NOMO-1 (cell line): Measurements from ENCODE around the gene PAIP2B.

Source experiments
- DNase-seq, 2 experiments: peaks; one replicate each; lab custom pipeline; 2025; ENCODE audit not compliant: unreplicated experiment in 2 of 2; lab: John Stamatoyannopoulos, UW

Gene PAIP2B

GRCh38 chr2:71155846-71156245, 71.1 kb downstream of the PAIP2B start:
- DNase-seq: no peak

- peak; percentile 22 to 28 for DNase-seq
Observed at GRCh38 chr2:71154798-71155197, 72.1 kb downstream of the PAIP2B start.

DNA sequence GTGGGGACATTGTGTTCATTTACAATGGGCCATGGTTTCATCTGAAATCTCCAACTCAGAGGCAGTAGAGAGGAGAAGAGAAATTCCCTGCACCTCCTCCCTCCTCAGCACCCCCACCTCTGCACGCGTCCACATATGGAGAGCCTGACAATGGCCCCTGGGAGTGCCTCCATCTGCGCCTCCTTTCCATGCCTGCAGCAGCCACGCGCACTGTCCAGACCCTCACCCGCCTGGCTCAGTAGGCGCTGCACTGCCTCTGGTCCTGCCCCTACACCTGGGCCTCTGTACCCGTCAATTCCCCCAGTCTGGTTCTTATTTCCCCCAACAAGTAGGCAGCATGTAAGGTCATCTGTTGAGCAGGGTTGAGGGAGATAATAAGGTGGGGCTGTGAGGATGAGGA, 72.6 kb downstream of the PAIP2B start:
- no peak for DNase-seq

GRCh38 chr2:71153585-71154224, 73.2 kb downstream of the PAIP2B start:
- DNase-seq: no peak

DNA sequence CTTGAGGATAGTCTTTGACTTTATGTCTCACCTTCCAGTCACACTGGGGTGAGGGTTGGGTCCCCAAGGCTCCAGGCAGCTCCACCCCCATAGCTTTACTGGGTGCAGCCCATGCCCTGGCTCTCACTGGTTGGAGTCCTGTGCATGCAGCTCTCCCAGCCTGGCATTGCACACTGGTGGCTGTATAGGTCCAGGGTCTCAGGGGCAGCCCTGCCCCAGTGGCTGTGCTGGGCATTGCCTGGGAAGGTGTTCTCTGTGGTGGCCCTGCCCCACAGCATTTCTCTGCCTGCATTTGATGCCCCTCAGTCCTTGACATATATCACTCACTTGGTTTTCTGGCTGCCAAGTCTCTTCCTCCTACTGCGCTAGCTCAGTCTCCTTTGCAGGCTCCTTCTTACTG, 75.3 kb downstream of the PAIP2B start:
- DNase-seq: no peak

DNA sequence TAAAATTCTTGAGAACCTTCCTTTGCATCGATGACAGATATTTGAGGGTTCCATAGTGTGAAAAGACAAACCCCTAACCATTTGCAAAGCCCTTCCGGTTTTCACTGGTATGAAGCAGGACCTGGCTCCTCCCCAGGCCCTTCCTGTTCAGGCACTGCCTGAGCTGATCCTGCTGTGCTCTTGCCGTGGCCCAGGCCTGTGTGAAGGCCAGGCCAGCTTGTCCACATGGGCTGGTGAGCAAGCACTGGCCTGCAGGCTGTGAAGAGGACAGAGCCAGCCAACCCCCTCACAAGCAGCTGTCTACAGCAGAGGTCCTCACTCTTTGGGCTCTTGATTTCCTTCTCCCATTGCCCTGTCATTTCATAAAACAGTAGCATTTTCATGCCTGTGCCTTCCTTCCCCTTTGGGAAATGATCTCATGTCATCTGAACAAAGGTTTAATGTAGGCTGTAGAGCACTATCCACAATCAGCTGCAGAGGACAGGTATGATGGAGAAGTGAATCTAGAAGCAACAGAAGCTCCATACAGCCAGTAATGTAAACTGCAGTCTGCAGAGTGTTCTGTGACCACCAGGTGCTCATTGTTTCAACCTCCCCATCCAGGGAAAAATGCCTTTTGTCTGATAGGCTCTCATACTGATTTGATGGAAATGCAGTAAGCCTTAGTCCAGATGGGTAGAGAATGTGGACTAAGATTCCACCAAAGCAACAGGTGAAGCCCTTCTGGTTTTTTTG, 76.7 kb downstream of the PAIP2B start:
- no peak for DNase-seq

- no peak for DNase-seq
Observed at GRCh38 chr2:71148506-71149063, 78.3 kb downstream of the PAIP2B start.

- DNase-seq: no peak
Observed at GRCh38 chr2:71143782-71144181, 83.1 kb downstream of the PAIP2B start.

GRCh38 chr2:71136174-71136573, 90.7 kb downstream of the PAIP2B start:
- DNase-seq: no peak

DNA sequence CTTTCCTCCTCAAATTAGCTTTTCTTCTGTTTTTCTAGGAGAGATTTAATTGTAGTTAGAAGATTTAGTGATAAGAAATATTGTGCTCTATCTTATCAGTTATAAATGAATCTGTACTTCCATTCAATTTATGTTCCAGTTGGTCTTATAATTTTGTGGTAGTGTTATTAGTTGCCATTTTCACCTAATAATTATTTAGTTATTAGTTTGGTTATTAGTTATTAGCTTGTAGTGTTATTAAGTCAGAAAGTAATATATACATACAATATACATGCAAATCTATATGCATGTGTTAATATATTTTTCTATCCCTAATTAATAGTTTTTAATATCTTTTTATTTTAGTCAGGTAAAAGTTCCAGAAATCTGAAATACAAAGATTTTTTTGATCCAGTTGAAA, 93.3 kb downstream of the PAIP2B start:
- DNase-seq: no peak
